HG03135 (cell line): ENCODE results near the gene TMEFF1.
A peak's percentile ranks its signal among the peaks of the same experiment; 100 is the strongest.
"Not testable (repeated sequence)": the region's sequence is repeated elsewhere in the genome, so short reads cannot be mapped to it uniquely, and the experiment has no call there.

Experiments
- ATAC-seq: cut with Tn5 transposase; IDR thresholded peaks from one replicate; pipeline ENCODE4 v1.9.1; 2021; ENCODE audit warnings: mild to moderate bottlenecking, moderate library complexity; ENCODE audit not compliant: unreplicated experiment

The TMEFF1 gene, protein sequence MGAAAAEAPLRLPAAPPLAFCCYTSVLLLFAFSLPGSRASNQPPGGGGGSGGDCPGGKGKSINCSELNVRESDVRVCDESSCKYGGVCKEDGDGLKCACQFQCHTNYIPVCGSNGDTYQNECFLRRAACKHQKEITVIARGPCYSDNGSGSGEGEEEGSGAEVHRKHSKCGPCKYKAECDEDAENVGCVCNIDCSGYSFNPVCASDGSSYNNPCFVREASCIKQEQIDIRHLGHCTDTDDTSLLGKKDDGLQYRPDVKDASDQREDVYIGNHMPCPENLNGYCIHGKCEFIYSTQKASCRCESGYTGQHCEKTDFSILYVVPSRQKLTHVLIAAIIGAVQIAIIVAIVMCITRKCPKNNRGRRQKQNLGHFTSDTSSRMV

DNA sequence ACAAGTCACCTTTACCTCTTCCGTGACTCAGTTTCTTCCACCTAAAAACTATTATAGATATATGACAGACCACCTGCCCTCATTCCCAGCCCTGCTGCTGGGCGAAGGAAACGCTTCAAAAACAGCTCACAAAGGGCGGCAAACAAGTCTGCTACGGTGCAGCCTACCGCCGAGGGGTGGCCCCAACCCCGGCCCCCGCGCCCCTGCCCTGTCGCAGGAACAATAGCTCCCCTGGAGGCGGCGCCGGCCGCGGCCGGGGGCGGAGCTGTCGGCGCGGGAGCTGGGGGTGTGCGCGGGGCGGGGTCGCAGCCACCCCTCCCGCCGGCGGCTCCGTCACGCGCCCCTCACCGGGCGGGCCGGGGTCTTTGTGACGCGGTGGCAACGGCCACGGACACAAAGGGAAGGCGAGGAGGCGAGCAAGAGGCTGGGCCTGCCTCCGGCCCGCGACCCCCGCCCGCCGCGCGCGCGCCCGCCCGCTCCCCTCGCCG is at the start of gene TMEFF1:
TMEFF1 (plus strand) TSS at position 362 of the 488 bp plus-strand sequence. CDS start 396 bp downstream, outside the sequence.
- peak; percentile 58 for ATAC-seq

DNA sequence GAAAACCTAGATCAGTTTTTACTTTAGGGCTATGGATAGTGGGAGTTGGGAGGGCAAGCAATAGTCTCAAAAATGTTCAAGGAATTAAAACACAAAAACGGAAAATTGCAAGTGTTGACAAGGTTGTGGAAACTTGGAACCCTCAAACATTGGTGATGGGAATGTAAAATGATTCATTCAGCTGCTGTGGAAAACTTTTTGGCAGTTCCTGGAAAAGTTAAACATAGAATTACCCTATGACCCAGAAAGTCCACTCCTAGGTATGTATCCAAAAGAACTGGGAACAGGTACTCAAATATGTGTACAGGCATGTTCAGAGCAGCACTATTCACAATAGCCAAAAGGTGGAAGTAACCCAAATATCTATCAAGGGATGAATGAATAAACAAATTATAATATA is 47.2 kb upstream of the TMEFF1 start:
- no peak for ATAC-seq

DNA sequence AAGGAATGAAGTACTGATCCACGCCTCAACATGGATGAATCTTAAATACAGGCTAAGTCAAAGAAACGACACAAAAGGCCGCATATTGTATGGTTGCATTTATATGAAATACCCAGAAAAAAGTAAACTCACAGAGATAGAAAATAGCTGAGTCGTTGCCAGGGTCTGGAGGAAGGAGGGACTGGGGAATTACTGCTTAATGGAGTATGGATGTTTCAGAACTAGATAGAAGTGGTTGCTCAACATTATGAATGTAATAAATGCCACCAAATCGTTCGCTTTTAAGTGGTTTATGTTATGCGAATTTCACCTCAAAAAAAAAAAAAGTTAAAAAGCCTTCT is 46.8 kb upstream of the TMEFF1 start:
- ATAC-seq, result no peak

DNA sequence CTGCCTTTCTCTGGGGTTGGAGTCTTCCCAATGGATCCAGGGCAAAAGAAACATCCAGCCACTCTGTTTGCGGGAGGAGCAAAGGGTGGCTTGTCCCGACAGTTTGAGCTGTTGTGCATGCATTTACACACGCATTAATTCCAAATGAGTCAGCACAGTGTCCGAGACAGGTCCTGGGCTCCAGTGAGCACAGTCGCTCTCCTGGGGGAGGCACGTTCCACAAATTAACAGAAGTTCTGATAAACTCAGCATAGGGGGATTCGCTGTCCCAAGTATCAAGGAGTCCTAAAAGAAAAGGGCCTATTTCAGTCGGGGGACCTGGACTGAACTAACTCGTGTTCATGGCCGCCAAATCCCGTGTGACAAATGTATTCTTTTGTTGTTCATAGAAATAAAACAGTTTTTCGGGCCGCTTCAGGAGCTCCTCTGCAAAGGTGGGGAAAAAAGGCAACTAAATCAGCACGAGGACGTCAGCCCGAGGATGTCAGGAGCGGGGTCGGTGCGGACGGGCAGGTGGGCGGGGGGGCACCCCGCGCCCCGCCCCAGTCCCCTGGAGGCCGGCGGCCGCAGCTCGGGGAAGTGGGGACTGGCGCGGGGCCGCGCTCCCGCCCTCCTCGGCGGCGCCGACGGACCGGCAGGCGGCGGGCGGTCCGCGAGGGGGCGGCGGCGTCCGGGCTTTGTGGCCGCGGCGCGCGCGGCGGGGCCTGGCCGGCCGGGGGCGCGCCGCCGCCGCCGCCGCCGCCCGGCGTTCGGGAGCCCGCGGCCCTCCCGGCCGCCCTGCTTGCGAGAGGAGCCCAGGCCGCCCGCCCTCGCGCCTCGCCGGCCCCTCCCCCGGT is 46.2 kb upstream of the TMEFF1 start, which contains the start of gene MSANTD3:
MSANTD3 (plus strand) TSS at position 614 of the 836 bp plus-strand sequence. CDS start 14,796 bp downstream, outside the sequence.
- ATAC-seq, result peak; percentile 74

DNA sequence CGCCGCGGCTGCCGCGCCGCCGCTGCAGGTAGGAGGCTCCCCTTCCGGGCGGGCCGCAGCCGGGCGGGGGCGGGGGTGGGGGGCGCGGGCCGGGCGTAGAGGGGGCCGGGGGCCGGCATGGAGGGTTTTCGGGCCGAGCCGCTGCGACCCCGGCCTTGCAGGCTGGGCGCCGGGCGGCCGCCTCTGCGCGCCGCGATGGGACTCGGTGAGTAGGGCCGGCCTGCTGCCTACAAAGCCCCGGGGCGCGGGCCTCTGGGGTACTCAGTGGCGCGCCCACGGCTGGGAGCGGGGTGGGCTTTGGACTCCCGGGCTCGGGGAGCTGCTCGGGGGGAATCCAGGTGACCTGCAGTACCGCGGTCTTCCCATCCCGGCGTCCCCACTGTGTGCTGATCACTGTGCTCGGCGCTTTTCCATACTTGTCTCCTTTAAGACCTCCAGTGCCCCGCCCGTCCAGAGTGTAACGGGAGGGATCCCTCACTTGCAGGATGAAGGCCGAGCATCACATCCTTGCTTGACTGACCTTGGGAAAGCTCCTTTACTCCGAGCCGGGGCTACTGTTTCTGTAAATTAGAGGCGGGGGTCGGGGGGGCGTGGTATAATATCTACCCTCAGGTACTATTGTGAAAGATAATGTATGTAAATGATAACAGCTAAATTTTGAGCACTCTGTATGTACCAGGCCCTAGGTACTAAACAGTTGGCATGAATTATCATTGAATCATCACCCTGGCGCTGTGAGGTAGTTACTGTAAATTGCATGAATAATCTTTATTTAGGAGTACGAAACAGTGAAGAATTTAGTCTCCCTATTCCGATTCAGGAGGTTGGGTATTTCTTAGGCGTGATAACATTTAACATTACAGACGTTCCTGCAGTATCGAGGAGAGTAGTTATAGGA is 45.3 kb upstream of the TMEFF1 start:
- ATAC-seq, result peak; percentile 49

DNA sequence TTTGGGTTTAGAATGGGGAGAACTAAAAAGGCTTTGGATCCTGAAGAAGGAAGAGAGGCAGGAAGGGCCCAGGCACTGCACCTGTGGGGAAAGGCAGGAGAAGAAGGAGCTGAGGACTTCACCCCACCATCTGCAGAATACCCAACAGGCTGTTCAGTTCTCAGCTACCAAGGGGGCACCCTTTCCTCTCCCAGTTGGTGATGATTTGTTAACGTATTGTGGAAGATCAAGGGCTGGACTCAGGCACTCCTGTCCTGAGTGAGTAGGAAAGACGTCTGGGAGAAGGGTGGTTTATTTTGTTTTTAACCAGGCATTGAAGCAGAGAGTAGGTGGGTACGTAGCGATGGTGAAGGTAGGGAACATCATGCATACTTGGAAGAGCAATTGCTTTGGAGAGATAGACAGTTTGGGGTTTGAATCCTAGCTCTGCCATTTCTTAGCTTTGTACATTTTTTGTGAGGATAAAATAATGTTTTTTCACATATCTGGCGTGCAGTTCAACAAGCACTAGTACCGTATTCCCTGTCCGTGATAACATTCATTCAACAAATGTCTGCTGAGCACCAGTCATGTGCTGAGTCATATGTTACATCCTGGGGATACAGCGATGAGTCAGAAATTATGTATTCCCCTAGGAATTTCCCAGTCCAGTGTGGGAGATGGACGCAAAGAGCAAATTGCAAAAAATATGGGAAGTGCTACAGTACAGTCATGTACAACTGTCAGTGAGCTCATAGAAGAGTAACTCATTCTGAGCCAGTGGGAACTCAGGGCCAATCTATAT is 43.9 kb upstream of the TMEFF1 start:
- no peak for ATAC-seq

DNA sequence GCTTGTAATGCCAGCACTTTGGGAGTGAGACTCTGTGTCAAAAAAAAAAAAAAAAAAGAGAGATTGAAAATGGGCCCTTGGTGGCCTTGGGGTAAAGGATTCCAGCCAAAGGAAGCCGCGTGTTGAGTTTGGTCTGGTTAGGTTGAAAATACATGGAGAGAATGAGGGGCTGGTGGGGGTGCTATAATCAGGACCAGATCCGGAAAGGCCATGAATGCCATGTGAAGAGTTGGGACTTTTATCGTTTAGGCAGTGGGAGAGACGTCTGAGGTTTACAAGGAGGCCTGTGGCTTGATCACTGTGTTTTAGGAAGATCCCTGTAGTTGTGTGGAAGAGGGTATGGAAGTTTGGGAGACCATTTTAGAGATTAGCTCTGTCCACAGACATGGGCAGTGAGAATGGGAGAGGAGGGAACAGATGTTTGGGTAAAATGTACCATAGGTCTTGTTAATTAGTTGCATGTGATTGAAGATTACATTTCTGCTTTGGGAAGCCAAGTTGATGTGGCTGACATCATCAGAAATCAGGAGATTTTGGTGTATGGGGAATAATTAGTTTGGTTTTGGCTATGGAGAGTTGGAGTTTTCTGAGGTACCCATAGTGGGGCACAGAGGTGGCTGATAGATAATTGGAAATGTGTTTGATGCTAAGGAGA is 42.5 kb upstream of the TMEFF1 start:
- ATAC-seq, result no peak

DNA sequence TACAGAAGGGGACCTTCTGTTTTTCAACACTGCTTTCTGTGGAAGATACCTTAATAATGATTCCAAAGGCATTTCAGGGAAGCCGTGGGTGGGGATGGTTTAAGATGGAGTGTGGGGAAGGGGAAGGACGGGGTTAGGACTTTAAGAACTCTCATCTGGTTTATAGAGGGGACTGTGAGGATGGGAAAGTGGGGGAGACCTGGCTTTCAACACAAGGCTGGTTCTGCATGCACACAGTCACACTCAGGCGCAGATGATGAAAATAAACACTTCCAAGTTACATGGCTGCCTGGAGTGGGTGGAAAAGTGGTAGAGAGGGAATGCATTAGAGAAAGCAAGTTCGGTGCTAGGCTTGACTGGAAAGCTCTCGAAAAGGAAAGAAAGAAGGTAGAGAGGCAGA is 41.1 kb upstream of the TMEFF1 start:
- ATAC-seq, result no peak

DNA sequence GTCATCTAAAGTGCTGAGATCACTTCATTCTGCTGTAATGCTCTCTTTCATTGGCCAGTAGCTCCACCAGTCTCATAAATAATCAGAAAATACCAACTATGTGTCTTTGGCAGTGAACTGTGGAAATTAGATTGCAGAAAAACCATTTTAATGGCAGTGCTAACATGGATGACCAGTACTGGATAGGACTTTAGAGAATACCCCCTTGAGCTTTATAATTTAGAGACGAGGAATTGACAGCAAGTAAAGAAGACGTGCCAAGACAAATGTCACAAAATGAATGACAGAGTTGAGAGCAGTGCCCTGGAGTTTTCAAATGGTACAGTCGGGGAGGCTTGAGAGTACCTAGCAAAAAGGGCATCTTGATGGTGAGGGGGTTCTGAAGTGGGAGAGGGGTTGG is 40.2 kb upstream of the TMEFF1 start:
- no peak for ATAC-seq

DNA sequence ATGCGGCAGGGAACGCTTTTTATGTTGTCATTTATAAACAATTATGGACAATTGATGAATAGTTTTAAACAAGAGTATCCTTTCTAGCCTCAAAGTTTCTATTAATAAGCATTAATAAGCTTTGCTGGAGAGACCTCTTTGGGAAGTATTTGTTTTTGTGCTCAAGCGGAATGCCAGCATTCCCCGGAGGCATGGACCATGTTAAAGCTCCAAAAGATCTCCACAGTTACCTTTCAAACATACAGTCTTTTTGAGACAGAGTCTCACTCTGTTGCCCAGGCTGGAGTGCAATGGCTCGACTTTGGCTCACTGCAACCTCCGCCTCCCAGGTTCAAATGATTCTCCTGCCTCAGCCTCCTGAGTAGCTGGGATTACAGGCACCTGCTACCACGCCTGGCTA is 36.4 kb upstream of the TMEFF1 start:
- no peak for ATAC-seq

DNA sequence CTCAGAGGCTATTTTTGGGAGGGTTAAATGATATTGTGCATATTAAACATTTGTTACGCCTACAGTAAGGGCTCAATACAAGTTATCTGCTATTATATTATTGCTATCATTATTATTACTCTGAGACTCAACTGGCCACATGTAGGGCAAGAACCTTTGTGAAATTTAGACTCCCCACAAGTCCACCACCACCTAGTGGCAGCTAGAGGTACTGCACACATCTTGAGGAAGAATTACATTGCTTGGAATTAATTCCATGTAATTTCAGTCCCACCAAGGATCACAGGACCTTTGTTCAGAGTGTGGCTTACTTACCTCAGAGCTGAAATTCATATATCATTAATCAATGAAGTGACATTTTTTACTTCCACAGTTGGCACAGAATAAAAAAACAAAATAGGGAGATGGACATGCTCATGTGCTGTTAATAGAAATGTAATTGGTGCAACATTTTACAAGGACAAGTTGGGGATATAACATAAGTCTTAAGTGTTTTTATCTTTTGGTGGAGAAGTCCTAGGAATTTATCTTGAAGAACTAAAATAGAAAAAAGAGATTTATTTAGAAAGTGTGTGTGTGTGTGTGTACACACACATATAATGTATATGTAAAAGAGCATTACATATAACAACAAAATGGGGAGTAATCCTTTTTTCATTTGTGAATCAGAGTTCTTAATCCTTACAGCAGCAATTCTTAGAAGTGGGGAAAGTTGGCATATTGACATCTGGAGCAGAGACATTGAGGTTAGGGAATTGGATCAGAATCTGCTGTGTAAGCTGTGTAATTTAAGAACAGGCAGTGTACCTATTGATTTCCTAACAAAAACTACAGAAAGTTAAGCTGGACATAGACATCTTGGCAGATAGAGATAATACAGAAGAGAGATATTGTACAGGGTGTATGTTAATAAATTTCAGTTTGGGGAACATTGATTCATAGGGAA is 34.8 kb upstream of the TMEFF1 start:
- ATAC-seq, result peak; percentile 57

DNA sequence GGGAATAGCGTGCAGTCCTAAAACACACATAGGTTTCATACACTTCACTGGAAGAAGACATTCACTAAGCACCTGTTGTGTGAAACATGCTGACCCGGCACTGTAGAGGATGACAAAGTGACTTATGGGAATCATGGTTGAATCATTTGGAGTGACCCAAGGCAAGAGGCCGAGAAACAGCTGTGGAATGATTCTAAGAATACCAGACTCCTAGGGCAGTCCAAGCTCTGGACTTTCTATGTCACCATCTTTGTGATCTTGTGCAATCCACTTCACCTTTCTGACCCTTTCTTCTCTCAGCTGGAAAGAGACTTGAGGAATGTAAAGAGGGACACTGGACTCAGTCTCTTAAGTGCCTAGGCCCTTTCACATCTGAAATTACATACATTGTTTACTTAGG is 32.9 kb upstream of the TMEFF1 start:
- ATAC-seq, result no peak

DNA sequence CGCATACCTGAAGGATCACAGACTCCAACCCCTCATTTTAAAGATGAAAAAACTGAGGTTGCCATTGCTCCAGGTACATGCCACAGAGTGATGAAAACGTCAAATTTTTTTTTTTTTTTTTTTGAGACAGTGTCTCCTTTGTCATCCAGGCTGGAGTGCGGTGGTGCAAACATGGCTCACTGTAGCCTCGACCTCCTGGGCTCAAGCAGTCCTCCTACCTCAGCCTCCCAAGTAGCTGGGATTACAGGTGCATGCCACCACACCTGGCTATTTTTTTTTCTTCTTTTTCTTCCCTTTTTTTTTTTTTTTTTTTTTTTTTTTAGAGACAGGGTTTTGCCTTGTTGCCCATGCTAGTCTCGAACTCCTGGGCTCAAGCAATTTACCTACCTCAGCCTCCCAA is 32.5 kb upstream of the TMEFF1 start:
- ATAC-seq, result not testable (repeated sequence)

DNA sequence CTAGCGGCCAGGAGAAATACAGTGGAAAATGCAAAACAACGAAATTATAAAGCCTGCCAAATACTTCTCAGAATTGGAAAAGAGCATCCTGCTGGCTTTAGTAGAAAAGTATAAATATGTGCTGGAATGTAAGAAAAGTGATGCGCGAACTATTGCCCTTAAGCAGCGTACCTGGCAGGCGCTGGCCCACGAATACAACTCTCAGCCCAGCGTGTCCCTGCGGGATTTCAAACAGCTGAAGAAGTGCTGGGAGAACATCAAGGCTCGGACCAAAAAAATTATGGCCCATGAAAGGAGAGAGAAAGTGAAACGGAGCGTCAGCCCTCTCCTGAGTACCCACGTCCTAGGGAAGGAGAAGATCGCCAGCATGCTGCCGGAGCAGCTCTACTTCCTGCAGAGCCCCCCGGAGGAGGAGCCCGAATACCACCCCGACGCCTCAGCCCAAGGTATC is 31.0 kb upstream of the TMEFF1 start:
- ATAC-seq, result no peak

DNA sequence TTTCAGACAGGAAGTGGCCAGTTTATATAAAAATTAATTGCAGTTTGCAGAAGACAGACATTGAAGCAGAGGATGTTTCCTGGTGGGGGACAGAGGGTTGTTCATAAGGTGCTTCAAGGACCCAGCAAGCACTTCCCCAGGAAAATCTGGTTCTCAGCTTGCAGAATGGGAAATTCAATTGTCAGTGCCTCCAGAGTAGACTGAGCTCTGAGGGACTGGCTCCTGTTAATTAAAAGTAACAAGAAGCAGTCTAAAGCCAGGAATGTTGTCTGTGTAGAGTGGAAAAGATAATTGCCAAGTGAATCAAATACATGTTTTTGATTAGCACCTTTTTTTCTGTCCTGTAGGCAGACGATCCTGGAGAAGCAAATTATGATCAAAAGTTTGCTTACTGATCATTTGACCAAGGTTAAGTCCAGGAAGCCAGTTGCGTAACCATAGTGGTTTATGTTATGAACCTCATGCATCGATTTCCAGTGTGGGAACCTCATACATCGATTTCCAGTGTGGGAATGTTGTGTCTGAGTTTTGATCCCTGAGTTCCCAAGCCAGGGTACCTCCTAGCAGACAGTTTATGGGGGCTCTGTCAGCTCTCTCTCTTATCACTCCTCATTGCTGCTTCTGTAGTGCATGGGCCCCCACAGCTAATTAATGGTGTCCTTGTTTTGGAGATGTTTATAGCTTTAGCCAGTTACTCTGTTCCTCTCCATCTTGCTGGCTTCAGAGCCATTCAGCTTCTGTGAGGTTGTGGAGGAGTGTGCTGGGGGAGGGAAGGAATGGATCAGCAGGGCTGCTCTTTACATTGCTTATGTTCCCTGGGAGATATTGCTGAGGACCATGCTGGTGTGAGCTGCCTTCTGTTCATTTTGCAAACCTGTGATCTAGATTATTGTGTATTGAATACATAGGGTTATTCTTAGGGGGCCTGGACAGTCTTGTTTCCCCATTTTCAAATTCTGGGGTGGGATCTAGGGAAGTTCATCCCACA is 28.9 kb upstream of the TMEFF1 start:
- ATAC-seq, result no peak

DNA sequence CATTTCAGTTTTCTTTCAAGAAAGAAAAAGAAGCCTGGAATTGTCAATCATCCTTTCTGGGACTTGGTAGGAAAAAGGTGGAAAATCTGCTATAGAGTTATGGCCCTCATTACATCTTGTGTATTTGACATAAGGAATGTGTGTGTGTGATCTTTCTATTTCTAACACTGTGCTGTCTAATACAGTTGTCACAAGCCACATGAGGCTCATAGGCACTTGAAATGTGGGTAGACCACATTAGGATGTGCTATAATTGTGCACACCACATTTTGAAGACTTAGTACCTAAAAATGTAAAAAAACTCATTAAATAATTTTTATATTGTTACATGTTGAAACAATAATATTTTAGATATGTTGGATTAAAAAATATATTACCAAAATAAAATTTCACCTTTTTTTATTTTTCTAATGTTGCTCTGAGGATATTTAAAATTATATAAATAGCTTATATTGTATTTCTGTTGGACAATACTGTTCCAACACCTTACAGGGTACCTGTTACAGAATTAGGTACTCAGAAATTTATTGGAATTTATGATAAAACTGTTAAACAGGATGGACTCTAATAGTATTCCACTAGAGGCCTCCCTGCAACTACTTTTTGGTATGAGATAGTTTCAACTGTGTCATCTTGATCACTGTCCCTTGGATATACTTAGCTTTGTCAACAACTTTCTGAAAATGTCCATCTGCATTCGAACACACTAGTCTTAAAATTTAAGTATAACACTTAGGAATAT is 27.6 kb upstream of the TMEFF1 start:
- no peak for ATAC-seq
